GM18517 (cell line): ENCODE results near the gene DVL2.
"Not testable (repeated sequence)": the region's sequence is repeated elsewhere in the genome, so short reads cannot be mapped to it uniquely, and the experiment has no call there.

Source experiments
- ATAC-seq: cut with Tn5 transposase; IDR thresholded peaks from one replicate; pipeline ENCODE4 v1.9.1; 2021; ENCODE audit warnings: mild to moderate bottlenecking, moderate library complexity; ENCODE audit not compliant: unreplicated experiment

The DVL2 gene

DNA sequence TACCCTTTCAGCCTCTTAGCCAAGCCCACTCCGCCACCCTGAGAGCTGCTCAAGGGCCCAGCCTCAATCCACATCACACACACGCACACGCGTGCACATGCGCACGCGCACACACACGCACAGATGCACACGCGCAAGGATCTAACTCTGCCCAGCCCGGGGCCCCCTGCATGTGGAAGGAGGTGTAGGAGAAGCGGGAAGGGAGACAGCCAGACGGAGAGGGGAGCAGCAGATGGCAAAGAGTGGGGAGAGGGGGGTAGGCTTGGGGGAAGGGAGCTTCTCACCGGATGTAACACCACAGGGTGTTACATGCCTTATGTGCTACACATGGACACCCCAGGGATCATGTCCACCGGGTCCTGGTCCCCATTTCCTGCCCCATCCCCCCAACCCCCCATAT is 30.0 kb downstream of the DVL2 start:
- ATAC-seq: no peak

DNA sequence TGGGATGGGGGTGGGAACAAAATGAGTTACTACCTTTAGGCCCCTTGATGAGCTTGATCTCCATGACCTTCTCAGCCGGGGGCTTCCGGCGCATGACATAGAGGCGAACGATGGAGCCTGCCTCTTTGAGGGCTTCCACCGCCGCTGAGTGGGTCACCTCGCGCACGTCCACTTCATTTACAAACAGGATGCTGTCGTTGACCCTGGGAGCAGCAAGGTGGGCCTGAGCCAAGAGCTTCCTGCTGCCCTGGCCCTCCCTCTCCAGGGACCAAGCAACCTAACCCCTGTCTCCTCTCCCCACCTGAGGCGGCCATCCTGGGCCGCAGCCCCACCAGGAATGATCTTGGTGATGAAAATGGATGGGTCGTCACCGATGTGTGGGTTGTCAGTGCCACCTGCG is 30.9 kb downstream of the DVL2 start:
- ATAC-seq: no peak

DNA sequence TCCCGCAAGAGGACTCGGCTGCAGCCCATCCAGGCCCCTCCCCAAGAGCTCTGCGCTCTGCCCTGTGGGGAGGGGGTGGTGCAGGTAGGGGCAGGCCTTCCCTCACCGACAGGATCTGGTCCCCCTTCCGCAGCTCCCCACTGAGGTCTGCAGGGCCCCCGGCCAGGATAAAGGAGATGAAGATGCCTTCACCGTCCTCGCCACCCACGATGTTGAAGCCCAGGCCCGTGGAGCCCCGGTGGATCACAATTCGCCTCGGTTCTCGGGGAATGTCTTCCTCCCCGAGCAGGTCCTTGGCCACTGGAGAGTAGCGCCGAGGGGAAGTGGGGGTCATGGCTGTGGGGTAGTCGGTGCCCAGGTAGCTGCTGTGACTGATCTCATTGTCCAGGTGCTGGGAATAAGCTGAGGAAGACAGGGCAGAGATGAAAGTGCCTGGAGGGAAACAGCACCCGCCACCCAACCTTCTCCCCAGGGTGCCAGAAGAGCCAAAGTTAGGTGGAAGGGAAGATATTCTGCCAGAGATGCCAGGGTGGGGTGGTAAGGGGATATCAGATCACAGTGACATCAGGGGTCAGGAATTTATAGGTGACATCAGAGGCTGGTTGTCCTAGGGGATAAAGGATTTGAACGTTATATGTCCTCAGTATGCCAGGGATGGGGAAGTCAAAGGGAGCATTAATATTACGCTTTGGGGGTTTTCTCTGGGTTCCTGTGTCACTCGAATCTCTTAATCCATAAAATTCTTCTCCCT is 37.5 kb downstream of the DVL2 start:
- ATAC-seq: no peak

DNA sequence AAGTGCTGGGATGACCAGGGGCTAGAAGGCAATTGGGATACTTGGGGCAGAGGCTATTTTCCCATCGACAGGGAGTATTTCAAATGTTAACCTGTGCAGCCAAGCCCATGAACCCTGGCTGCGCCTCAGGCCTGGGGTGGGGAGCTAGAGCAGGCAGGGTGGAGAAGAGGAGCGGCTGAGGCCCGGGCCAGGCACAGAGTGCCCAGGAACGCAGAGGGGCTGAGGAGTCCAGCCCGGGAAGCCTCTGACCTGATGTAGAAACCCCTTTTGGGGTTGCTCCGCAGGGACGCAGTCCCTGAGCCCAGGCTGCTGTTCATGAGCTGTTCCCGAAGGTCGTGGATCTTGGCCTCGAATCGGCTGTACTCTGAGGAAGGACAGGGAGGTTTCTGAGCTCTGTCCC is 38.3 kb downstream of the DVL2 start:
- ATAC-seq: no peak

DNA sequence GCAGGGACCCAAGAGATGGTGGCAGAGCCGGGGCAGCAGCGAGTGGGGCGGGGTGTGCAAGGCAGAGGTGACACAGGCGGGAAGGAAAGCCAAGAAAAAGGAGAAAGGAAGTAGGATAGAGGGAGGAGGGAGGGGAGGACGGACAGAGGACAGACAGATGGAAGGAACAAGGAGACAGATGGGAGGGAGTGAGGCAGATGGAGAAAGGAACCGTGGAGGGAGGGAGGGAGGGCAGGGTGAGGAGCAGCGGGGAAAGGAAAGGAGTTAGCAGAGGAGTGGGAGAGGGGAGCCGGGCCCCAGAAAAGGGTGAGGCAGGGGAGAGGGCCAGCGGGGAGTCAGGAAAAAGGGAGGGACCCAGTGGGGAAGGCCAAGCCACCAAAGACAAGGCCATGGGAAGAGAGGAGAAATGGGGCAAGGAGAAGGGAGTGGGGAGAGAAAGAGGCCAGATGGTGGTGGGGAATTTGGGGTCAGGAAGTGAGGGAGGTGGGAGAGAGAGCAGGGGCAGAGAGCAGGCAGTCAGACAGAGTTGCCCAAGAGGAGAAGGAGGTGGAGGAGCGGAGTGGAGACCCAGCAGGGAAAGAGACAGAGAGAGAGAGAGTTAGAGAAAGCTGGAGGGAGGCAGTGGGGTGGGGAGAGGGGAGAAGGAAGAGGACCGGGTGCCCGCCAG is 41.9 kb downstream of the DVL2 start:
- no peak for ATAC-seq

DNA sequence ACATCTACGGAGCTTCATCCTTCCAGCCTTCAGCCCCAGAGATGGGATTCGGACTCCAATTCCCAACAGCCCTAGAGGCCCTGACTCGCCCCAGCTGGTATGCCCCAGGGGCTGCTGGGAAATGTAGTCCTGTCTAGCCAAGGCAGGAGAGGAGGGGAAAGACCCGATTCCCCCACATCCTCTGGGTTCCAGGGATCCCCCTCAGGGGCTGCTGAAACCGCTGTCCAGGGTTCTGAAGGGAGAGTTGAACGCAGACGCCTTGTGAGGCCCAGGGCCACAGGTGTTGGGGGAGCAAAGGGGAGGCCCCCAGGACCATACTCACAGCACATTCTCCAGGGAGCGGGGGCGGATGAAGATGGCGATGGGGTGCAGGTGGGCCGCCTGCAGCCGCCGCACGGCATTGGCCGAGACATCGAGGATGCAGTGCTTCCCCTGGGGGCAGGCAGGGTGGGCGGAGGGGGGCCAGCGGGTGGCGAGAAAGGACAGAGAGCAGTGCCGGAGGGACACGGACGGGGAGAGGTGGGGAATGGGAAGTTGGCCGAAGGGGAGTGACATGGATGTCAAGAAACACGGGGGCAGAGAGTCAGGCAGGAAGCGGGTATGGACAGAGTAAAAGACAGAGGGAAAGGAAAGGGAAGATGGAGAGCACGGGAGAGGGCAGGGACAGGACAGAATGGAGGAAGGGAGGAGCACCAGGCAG is 42.6 kb downstream of the DVL2 start:
- no peak for ATAC-seq

DNA sequence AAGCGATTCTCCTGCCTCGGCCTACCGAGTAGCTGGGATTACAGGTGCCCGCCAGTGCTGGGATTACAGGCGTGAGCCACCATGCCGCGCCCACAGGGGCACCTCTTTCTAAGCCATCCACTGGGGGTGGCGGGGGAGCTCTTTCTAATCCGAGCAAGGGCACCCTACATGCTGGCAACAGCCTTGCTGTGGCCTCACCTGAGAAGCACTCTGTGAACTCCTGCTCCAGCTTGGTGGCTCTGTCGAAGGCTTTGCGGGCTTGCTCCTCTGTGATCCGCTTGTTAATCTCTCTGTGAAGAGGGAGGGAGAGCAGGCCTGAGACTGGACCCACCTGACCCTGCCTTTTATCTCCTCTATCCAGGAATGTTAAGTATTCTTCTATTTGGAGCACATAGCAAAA is 43.2 kb downstream of the DVL2 start:
- no peak for ATAC-seq

DNA sequence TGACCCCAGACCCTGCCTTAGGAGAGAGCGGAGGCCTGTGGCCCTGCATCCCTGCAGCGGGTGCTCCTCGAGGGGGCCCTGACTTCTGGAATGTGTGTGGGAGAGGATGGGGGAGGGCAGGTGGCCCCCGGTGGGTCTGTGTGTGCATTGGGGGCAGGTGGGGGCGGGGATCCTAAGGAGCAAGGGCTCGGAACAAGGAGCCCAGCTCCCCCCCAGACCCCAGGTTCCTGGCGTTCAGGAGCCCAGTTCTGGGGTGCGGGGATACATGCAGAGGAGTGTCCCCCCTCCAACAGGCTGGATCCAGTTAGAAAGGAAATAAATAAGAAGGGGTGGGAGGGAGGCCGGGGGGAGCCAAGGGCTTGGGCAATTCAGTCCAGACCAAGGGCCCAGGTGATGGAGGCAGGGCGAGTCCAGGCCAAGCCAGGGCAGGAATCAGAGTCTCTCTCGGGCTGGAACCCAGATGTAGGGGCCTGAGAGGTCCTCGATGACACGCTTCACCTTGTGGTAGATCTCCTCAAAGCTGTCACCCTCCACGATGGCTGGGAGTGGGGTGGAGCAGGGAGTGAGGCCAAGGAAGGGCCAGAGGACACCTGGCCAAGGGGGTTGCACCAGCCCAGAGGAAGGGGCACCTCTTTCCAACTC is 43.9 kb downstream of the DVL2 start:
- ATAC-seq: no peak

DNA sequence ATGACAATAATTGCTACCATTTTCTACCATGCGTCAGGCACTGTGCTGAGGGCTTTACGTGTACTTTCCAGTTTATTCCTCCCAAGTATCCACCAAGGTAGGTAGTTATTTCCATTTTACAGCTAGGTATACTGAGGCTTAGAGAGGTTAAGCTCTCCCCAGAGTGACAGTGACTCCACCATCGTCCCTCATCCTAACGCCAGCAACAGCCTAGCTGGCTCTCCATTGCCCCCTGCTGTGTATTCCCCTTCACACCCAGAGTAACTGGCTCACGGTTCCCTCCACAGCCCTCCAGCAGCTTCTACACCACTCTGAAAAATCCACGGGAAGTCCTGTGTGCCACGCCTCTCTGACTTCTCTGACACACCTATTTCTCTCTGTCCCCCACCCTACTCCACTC is 48.1 kb downstream of the DVL2 start:
- no peak for ATAC-seq

DNA sequence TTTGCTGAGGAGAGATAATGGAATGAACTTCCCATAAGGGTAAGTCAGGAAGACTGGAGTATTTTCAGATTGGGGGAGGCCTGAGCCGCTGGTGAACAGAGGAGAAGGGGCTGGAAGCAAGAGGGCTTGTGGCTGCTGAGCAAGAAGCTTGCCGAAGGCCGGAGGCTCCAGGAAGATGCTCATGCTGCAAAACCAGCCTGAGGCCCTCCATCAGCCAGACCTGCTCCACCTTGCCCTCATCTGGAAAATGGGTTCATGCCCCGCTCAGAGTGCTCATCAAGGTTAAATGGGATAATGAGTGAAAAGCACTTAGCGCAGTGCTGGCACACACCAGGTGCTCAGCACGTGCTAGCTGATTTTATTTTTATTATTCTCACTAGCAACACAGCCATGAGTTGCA is 49.7 kb downstream of the DVL2 start:
- ATAC-seq: no peak

DNA sequence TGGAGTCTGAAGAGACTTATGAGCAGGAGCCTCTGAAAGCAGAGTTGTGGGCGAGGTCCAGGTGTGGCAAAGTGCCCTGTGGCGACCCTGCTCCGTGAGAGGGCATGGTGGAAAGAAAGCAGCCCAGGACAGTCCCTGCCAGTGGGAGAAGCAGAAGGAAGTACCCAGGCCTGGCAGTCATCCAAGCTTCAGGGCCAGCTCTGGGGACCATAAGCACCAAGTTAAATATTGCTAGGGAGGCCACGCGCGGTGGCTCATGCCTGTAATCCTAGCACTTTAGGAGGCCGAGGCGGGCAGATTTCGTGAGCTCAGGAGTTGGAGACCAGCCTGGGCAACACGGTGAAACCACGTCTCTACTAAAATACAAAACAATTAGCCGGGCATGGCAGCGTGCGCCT is 50.2 kb downstream of the DVL2 start:
- no peak for ATAC-seq

DNA sequence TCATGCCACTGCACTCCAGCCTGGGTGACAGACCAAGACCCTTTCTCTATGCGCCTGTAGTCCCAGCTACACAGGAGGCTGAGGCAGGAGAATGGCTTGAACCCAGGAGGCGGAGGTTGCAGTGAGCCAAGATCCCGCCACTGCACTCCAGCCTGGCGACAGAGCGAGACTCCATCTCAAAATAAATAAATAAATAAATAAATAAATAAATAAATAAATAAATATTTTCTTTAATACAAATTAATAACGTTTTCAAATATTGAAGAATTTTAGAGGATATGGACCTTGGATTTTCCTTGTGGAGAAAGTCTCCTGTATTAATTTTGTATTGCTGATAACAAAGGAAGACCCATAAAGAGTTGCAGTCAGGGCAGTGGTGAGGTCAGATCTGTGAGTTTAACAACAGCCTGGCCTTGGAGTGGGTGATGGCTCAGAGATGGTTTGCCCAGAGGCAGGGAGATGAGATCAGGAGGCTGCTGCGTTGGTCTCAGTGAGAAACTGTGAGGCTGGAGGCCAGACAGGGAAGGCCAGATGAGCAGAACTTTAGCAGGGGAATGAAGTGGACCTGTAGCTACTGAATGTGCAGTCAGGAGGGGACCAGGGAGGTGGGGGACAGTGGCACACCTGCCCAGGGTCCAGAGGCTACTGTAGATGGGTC is 50.8 kb downstream of the DVL2 start:
- ATAC-seq: no peak

DNA sequence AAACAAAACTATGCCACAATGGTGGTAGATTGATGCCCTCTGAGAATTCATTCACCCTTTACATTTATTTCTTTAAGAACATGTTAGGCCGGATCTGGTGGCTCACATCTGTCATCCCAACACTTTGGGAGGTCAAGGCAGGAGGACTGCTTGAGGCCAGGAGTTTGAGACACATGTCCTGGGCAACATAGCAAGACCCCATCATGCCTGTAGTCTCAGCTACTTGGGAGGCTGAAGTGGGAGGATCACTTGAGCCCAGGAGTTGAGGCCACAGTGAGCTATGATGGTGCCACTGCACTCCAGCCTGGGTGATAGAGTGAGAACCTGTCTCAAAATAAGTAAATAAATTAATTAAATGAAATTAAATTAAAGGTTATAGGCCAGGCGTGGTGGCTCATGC is 52.2 kb downstream of the DVL2 start:
- not testable (repeated sequence) for ATAC-seq

DNA sequence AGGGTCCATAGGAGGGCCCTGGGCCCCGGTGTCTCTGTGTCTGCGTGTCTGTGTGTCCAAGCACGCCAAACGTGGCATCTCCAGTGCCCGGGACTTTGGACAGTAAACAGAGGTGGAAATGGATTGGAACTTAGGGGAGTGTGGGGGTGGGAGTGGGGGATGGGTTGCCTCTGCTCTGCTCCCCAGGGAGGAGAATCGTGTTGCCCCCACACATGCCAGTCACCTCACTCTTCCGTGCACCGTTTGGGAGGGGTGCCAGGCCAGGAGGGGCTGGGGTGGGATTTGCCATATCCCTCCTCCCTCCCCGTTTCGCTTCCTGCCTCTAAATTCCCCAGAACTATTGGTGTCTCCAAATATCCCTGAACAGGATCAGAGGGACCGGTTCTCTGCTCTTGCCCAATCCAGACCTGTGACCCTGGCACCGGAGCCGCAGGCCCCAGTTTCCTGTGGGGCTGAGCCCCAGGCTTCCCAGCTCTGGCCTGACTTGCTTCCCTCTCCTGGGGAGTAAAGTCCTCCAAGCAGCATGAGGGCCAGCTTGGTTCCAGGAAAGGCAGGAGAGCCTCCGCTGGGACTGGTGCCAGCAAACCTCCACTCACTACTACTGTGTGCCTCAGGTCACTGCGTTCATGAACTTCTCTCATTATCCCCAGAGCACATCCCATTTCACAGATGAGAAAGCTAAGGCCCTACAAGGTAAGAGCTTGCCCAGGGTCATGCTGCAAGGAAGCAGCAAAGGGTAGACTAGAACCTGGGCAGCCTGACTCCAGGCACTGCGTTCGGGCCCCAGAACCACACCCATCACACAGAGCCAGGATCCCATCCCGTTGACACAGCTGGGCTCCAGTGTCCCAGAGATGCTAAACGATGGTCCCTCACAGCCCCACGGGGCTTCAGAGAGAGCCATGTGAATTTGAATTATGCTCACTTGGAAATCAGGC is 54.7 kb downstream of the DVL2 start, which contains the start of gene ASGR1:
Gene ASGR1 (minus strand): TSS at position 54 of the 938 bp plus-strand sequence. CDS start 807 bp downstream, outside the sequence.
- no peak for ATAC-seq

DNA sequence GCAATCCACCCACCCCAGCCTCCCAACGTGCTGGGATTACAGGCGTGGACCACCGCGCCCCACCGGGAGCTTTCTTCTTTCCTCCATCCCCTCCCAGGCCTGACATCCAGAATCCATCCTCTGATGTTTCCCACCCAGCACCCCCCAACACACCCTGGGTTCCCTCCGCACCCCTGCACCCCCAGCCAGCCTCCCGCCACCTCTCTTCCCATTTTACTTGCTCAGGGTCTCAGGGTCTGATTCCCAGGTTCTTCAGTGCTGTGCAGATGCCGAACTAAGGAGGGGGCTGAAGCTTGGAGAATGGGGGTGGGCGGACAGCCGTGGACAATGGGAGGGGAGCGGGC is 55.4 kb downstream of the DVL2 start:
- no peak for ATAC-seq

DNA sequence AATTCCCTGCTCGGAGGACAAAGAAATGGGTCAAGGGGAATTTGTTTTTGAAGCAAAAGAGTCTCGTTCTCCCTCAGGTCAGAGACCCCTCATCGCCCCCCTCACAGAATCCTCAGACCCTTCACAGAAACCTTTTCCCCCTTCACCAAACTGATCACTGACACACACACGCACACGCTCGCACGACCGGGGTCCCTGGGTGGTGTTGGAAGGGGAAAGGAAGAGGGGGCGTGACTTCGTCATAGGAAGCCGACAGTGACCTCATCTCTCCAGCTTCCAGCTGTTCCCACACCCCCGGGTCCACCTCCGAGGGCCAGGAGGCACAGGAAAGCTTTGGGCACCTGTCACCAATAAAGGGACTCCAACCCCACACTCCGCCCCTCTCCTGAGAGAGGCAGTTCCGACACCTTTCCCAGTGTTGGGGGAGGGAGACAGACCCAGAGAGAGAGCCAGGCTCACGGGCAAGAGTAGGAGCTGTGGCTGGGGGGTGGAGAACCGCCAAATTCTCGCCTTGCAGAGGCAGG is 56.3 kb downstream of the DVL2 start:
- ATAC-seq: no peak

DNA sequence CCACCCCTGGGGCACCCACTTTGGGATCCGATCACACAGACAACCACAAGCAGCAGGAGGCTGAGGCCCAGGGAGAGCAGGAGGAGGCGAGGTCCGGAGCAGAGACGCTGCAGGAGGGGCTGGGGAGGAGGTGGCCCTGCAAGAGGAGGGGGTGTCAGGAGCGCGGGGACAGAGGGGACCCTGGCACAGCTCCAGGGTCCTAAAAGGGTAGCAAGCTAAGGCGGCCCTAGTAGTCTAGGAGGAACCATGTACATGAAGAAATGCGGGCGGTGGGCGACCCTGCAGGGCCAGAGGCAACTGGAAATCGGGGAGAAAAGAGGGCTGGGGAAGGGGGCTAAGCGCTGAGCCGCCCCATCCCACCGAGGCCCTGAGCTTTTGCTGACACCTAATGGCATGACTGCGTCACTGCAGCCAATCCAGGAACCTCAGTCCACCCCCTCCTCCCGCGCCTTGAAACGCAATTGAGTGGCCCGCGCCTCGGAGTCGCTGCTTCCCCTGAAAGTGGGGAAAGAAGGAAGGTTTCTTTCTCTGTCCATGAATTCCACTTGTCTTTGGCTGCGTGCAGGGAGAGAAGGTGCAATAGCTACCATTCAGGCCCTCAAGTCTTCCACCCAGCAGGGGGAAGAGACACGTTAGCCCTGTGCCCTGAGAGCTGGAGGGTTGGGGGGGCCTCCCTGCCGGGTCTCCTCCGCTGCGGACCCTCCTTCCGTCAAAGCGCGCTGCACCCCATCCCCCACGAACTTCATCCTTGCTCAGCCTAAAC is 56.9 kb downstream of the DVL2 start:
- ATAC-seq: no peak

DNA sequence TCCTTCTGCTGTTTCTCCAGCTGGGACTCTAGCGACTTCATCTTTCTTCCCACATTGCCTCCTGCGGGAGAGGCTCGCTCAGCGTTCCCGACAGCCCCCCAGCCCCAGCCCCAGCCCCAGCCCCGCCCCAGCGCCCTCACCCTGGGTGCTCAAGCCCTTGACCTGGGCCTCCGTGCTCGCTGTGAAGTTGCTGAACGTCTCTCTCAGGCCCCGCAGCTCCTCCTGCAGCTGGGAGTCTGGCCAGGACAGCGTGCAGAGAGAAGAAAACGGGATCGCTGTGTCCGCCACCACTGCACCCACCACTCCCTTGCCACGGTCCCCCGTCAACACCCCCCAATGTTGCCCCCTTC is 57.5 kb downstream of the DVL2 start:
- no peak for ATAC-seq
